ENCODE results near the gene MPRIP. TPM values are rescaled to one million over a fixed set of nuclear protein-coding genes. Genes with fewer than 3 reads are reported as not detected.

Gene MPRIP
- total RNA-seq, 1 experiment from 2014 or later: 132 TPM

GRCh38 chr17:17153071-17153470 lies 110.8 kb downstream of the MPRIP start:
- no peak overlapping the region for H3K4me2 ChIP-seq (ENCODE audit: insufficient read depth, insufficient read length, low read length)
- H3K27ac Mint-ChIP-seq: peak overlapping the region in 1 of 3 experiments; percentile 75; a peak in 2 of 7 replicates

More at GRCh38 chr17:17153071-17153470, 110.8 kb downstream of the MPRIP start:
- H3K79me1 ChIP-seq (ENCODE audit: insufficient read depth, low read depth, low read length, poor library complexity, severe bottlenecking): no peaks in the 10 kb centered on the region
- H3K27ac ChIP-seq (ENCODE audit: insufficient read length, low read depth, low read length): no peak overlapping the region
- H3K23ac ChIP-seq (ENCODE audit: insufficient read length, low read depth, low read length): no peak overlapping the region
- no CpG with 5 or more reads among the region's 9 CpGs for WGBS (ENCODE audit: extremely low coverage, insufficient read length, low lambda C conversion rate)
- H3K27me3 ChIP-seq (ENCODE audit: insufficient read depth, low read length): no peaks in the 10 kb centered on the region
- no peak overlapping the region for H2BK5ac ChIP-seq (ENCODE audit: insufficient read length, low read length)
- H3K18ac ChIP-seq (ENCODE audit: insufficient read length, low read depth, low read length): no peak overlapping the region
- H3K14ac ChIP-seq (ENCODE audit: insufficient read depth, low read length): no peak overlapping the region
- Mint-ChIP-seq H3K9me3 (no peaks in the 10 kb centered on the region), H3K4me3 (no peak overlapping the region), H3K27me3 (ENCODE audit: low read depth) (no peaks in the 10 kb centered on the region), H3K4me1 (no peaks in the 10 kb centered on the region), H3K36me3 (ENCODE audit: insufficient read depth in 1 of 3, low read depth in 3 of 3) (peaks cover 28 to 60% (median 59%) of the 10 kb centered on the region in 3 experiments)
- H3K9ac ChIP-seq (ENCODE audit: extremely low read depth, insufficient read length, low read length): no peak overlapping the region
- no peaks in the 10 kb centered on the region for H3K79me2 ChIP-seq (ENCODE audit: insufficient read depth, low read length)
- no peak overlapping the region for H2BK15ac ChIP-seq (ENCODE audit: low read depth, low read length)
- H2AFZ ChIP-seq (ENCODE audit: low read length): no peak overlapping the region
- no peak overlapping the region for H4K91ac ChIP-seq (ENCODE audit: insufficient read length, low read depth, low read length)
- no peak overlapping the region for H3K4ac ChIP-seq (ENCODE audit: low read depth, low read length)
- no peaks in the 10 kb centered on the region for H3K9me3 ChIP-seq (ENCODE audit: control insufficient read depth, low read depth, low read length)
- no peak for DNase-seq
- no peaks in the 10 kb centered on the region for H3K4me1 ChIP-seq (ENCODE audit: insufficient read depth, low read length)
- no peak overlapping the region for H3T11ph ChIP-seq (ENCODE audit: low read length)
- H2BK20ac ChIP-seq (ENCODE audit: low read depth, low read length, poor library complexity, severe bottlenecking): no peak overlapping the region
- no peak for TF ChIP-seq CTCF (conservative IDR thresholded peaks at IDR 0.05)
- H4K8ac ChIP-seq (replicated peaks; ENCODE audit: insufficient read length, low read depth, low read length): no peak overlapping the region
- no peak overlapping the region for H2BK12ac ChIP-seq (ENCODE audit: insufficient read length, low read depth, low read length)
- H3K56ac ChIP-seq (ENCODE audit: insufficient read length, low read depth, low read length): no peak overlapping the region
- no peak overlapping the region for H4K5ac ChIP-seq (ENCODE audit: insufficient read length, low read depth, low read length)
- no peak overlapping the region for H2AK5ac ChIP-seq (ENCODE audit: insufficient read length, low read length)
- no peaks in the 10 kb centered on the region for H3K23me2 ChIP-seq (ENCODE audit: insufficient read length, low read depth, low read length, poor library complexity, severe bottlenecking)
- no peak overlapping the region for H2BK120ac ChIP-seq (ENCODE audit: low read depth, low read length, poor library complexity, severe bottlenecking)
- no peaks in the 10 kb centered on the region for H4K20me1 ChIP-seq (ENCODE audit: control insufficient read depth, insufficient read depth, insufficient read length)

Data from H9 (cell line).